ENCODE measurements around the gene MRPL44.

The MRPL44 gene

GRCh38 chr2:224016963-224017362, 59.7 kb downstream of the MRPL44 start:
- H3K27ac ChIP-seq, result no peak overlapping the region
- intact Hi-C loops (cut with DNase I; ENCODE audit: low total_unique reads), result no loop called here
- no peaks in the 10 kb centered on the region for H3K27me3 ChIP-seq
- H3K36me3 ChIP-seq, result no peaks in the 10 kb centered on the region
- no peaks in the 10 kb centered on the region for H3K4me1 ChIP-seq
- H3K4me3 ChIP-seq, result no peak overlapping the region
- DNase-seq, result no peak
- H3K9me3 ChIP-seq, result no peaks in the 10 kb centered on the region
- no peak for TF ChIP-seq CTCF (IDR thresholded peaks at IDR 0.05)
